Measurements from ENCODE around the gene DDX6.
"Not testable (repeated sequence)": the region's sequence is repeated elsewhere in the genome, so short reads cannot be mapped to it uniquely, and the experiment has no call there.

The DDX6 gene

GRCh38 chr11:118786657-118787056 lies 4.3 kb downstream of the DDX6 start:
- no peak overlapping the region for H2BK120ac ChIP-seq (ENCODE audit: low read depth, low read length)
- no peak overlapping the region for H4K8ac ChIP-seq (ENCODE audit: low read depth, low read length)
- no peak overlapping the region for H2AK5ac ChIP-seq (ENCODE audit: low read length)
- H3K27me3 ChIP-seq (ENCODE audit: insufficient read depth, low read length, poor library complexity), result no peaks in the 10 kb centered on the region
- no CpG with 5 or more reads among the region's 2 CpGs for WGBS (ENCODE audit: extremely low coverage, insufficient coverage, low lambda C conversion rate)
- H3K18ac ChIP-seq (ENCODE audit: low read length), result no peak overlapping the region
- no peak overlapping the region for H3K56ac ChIP-seq (ENCODE audit: low read length)
- H3K36me3 ChIP-seq (ENCODE audit: control insufficient read depth, insufficient read depth, low read length), result no peaks in the 10 kb centered on the region
- no peak overlapping the region for H2BK5ac ChIP-seq (ENCODE audit: low read length)
- no peaks in the 10 kb centered on the region for H3K79me1 ChIP-seq (ENCODE audit: low read length)
- no peak overlapping the region for H3K4me2 ChIP-seq (ENCODE audit: low read length)
- no peak overlapping the region for H3K4ac ChIP-seq (ENCODE audit: low read depth, low read length)
- no peak overlapping the region for H3K23ac ChIP-seq (ENCODE audit: low read length)
- no peak overlapping the region for H4K5ac ChIP-seq (ENCODE audit: low read length)
- no peaks in the 10 kb centered on the region for H3K4me1 ChIP-seq (ENCODE audit: control insufficient read depth, low read depth, low read length)
- H3K4me3 ChIP-seq (ENCODE audit: low read length), result no peak overlapping the region
- no peak overlapping the region for H3K27ac ChIP-seq (ENCODE audit: low read depth, low read length)
- H2BK15ac ChIP-seq (replicated peaks; ENCODE audit: low read depth), result no peak overlapping the region
- H3K9ac ChIP-seq (ENCODE audit: low read length), result no peak overlapping the region
- no peak for DNase-seq
- H3K79me2 ChIP-seq (ENCODE audit: control insufficient read depth, insufficient read depth, low read length), result peaks cover 73% of the 10 kb centered on the region

- DNase-seq, result no peak
- no peak overlapping the region for H3K27ac ChIP-seq (ENCODE audit: low read depth, low read length)
These were observed 5.6 kb downstream of the DDX6 start for GRCh38 chr11:118785362-118785761.

GRCh38 chr11:118783724-118784495 lies 7.1 kb downstream of the DDX6 start:
- Histone ChIP-seq H2BK120ac (ENCODE audit: low read depth, low read length) (no peak overlapping the region), H3K9ac (ENCODE audit: low read length) (no peak overlapping the region), H3K79me2 (ENCODE audit: control insufficient read depth, insufficient read depth, low read length) (peaks cover 60% of the 10 kb centered on the region), H3K4me1 (ENCODE audit: control insufficient read depth, low read depth, low read length) (no peaks in the 10 kb centered on the region), H3K36me3 (ENCODE audit: control insufficient read depth, insufficient read depth, low read length) (peaks cover 3% of the 10 kb centered on the region), H3K79me1 (ENCODE audit: low read length) (no peaks in the 10 kb centered on the region), H3K4me3 (ENCODE audit: low read length) (no peak overlapping the region), H3K27ac (ENCODE audit: low read depth, low read length) (no peak overlapping the region), H3K56ac (ENCODE audit: low read length) (no peak overlapping the region), H3K4me2 (ENCODE audit: low read length) (no peak overlapping the region), H3K23ac (ENCODE audit: low read length) (no peak overlapping the region), H2BK15ac (replicated peaks; ENCODE audit: low read depth) (no peak overlapping the region), H3K4ac (ENCODE audit: low read depth, low read length) (no peak overlapping the region), H2AK5ac (ENCODE audit: low read length) (no peak overlapping the region), H3K27me3 (ENCODE audit: insufficient read depth, low read length, poor library complexity) (no peaks in the 10 kb centered on the region), H2BK5ac (ENCODE audit: low read length) (no peak overlapping the region), H4K5ac (ENCODE audit: low read length) (no peak overlapping the region), H4K8ac (ENCODE audit: low read depth, low read length) (no peak overlapping the region), H3K18ac (ENCODE audit: low read length) (no peak overlapping the region)
- no peak for DNase-seq
- no CpG with 5 or more reads among the region's 8 CpGs for WGBS (ENCODE audit: extremely low coverage, insufficient coverage, low lambda C conversion rate)

More at GRCh38 chr11:118785362-118785761, 5.6 kb downstream of the DDX6 start:
- peaks cover 3% of the 10 kb centered on the region for H3K36me3 ChIP-seq (ENCODE audit: control insufficient read depth, insufficient read depth, low read length)
- no peak overlapping the region for H3K9ac ChIP-seq (ENCODE audit: low read length)
- H3K23ac ChIP-seq (ENCODE audit: low read length), result no peak overlapping the region
- no CpG with 5 or more reads among the region's 3 CpGs for WGBS (ENCODE audit: extremely low coverage, insufficient coverage, low lambda C conversion rate)
- peaks cover 72% of the 10 kb centered on the region for H3K79me2 ChIP-seq (ENCODE audit: control insufficient read depth, insufficient read depth, low read length)
- no peak overlapping the region for H3K4me2 ChIP-seq (ENCODE audit: low read length)
- H3K79me1 ChIP-seq (ENCODE audit: low read length), result no peaks in the 10 kb centered on the region
- no peak overlapping the region for H2BK15ac ChIP-seq (replicated peaks; ENCODE audit: low read depth)
- H3K27me3 ChIP-seq (ENCODE audit: insufficient read depth, low read length, poor library complexity), result no peaks in the 10 kb centered on the region
- no peak overlapping the region for H2BK5ac ChIP-seq (ENCODE audit: low read length)
- H4K5ac ChIP-seq (ENCODE audit: low read length), result no peak overlapping the region
- no peak overlapping the region for H3K4me3 ChIP-seq (ENCODE audit: low read length)
- no peak overlapping the region for H2BK120ac ChIP-seq (ENCODE audit: low read depth, low read length)
- no peak overlapping the region for H3K56ac ChIP-seq (ENCODE audit: low read length)
- no peak overlapping the region for H3K4ac ChIP-seq (ENCODE audit: low read depth, low read length)
- H4K8ac ChIP-seq (ENCODE audit: low read depth, low read length), result no peak overlapping the region
- no peak overlapping the region for H2AK5ac ChIP-seq (ENCODE audit: low read length)
- H3K4me1 ChIP-seq (ENCODE audit: control insufficient read depth, low read depth, low read length), result no peaks in the 10 kb centered on the region
- H3K18ac ChIP-seq (ENCODE audit: low read length), result no peak overlapping the region

- H3K36me3 ChIP-seq (ENCODE audit: control insufficient read depth, insufficient read depth, low read length), result not testable (repeated sequence)
These were observed 7.6 kb downstream of the DDX6 start for GRCh38 chr11:118783324-118783723.

GRCh38 chr11:118778898-118779297 lies 12.1 kb downstream of the DDX6 start:
- Histone ChIP-seq H3K36me3 (ENCODE audit: control insufficient read depth, insufficient read depth, low read length) (peaks cover 10% of the 10 kb centered on the region), H3K4me3 (ENCODE audit: low read length) (no peak overlapping the region), H3K23ac (ENCODE audit: low read length) (no peak overlapping the region), H4K5ac (ENCODE audit: low read length) (no peak overlapping the region), H2BK5ac (ENCODE audit: low read length) (no peak overlapping the region), H3K9ac (ENCODE audit: low read length) (no peak overlapping the region), H2AK5ac (ENCODE audit: low read length) (no peak overlapping the region), H3K4ac (ENCODE audit: low read depth, low read length) (no peak overlapping the region), H3K56ac (ENCODE audit: low read length) (no peak overlapping the region), H3K79me2 (ENCODE audit: control insufficient read depth, insufficient read depth, low read length) (peaks cover 63% of the 10 kb centered on the region), H3K79me1 (ENCODE audit: low read length) (peaks cover 9% of the 10 kb centered on the region), H3K27me3 (ENCODE audit: insufficient read depth, low read length, poor library complexity) (no peaks in the 10 kb centered on the region), H3K27ac (ENCODE audit: low read depth, low read length) (no peak overlapping the region), H3K4me2 (ENCODE audit: low read length) (no peak overlapping the region), H3K4me1 (ENCODE audit: control insufficient read depth, low read depth, low read length) (no peaks in the 10 kb centered on the region), H3K18ac (ENCODE audit: low read length) (no peak overlapping the region), H2BK120ac (ENCODE audit: low read depth, low read length) (no peak overlapping the region), H4K8ac (ENCODE audit: low read depth, low read length) (no peak overlapping the region), H2BK15ac (replicated peaks; ENCODE audit: low read depth) (no peak overlapping the region)
- no peak for DNase-seq
- no CpG with 5 or more reads among the region's 5 CpGs for WGBS (ENCODE audit: extremely low coverage, insufficient coverage, low lambda C conversion rate)

More at GRCh38 chr11:118783324-118783723, 7.6 kb downstream of the DDX6 start:
- H3K27ac ChIP-seq (ENCODE audit: low read depth, low read length); H4K5ac ChIP-seq (ENCODE audit: low read length); H2AK5ac ChIP-seq (ENCODE audit: low read length); H3K4me2 ChIP-seq (ENCODE audit: low read length); H3K4ac ChIP-seq (ENCODE audit: low read depth, low read length); H3K4me3 ChIP-seq (ENCODE audit: low read length); H3K23ac ChIP-seq (ENCODE audit: low read length); H3K4me1 ChIP-seq (ENCODE audit: control insufficient read depth, low read depth, low read length); H2BK5ac ChIP-seq (ENCODE audit: low read length); H3K18ac ChIP-seq (ENCODE audit: low read length); H3K56ac ChIP-seq (ENCODE audit: low read length); DNase-seq; H2BK120ac ChIP-seq (ENCODE audit: low read depth, low read length); H4K8ac ChIP-seq (ENCODE audit: low read depth, low read length); H3K79me1 ChIP-seq (ENCODE audit: low read length); H3K27me3 ChIP-seq (ENCODE audit: insufficient read depth, low read length, poor library complexity); H2BK15ac ChIP-seq (replicated peaks; ENCODE audit: low read depth); H3K9ac ChIP-seq (ENCODE audit: low read length): not testable (repeated sequence)
- no CpG with 5 or more reads among the region's 5 CpGs for WGBS (ENCODE audit: extremely low coverage, insufficient coverage, low lambda C conversion rate)
- H3K79me2 ChIP-seq (ENCODE audit: control insufficient read depth, insufficient read depth, low read length), result peaks cover 59% of the 10 kb centered on the region

GRCh38 chr11:118774032-118774431 lies 16.9 kb downstream of the DDX6 start:
- WGBS (ENCODE audit: extremely low coverage, insufficient coverage, low lambda C conversion rate), result no CpG with 5 or more reads among the region's 4 CpGs
- Histone ChIP-seq H3K27ac (ENCODE audit: low read depth, low read length) (no peak overlapping the region), H4K5ac (ENCODE audit: low read length) (no peak overlapping the region), H2BK120ac (ENCODE audit: low read depth, low read length) (no peak overlapping the region), H3K4ac (ENCODE audit: low read depth, low read length) (no peak overlapping the region), H3K36me3 (ENCODE audit: control insufficient read depth, insufficient read depth, low read length) (peaks cover 10% of the 10 kb centered on the region), H2BK5ac (ENCODE audit: low read length) (no peak overlapping the region), H2BK15ac (replicated peaks; ENCODE audit: low read depth) (no peak overlapping the region), H3K18ac (ENCODE audit: low read length) (no peak overlapping the region), H3K23ac (ENCODE audit: low read length) (no peak overlapping the region), H3K4me2 (ENCODE audit: low read length) (no peak overlapping the region), H3K4me3 (ENCODE audit: low read length) (no peak overlapping the region), H2AK5ac (ENCODE audit: low read length) (no peak overlapping the region), H4K8ac (ENCODE audit: low read depth, low read length) (no peak overlapping the region), H3K9ac (ENCODE audit: low read length) (no peak overlapping the region), H3K27me3 (ENCODE audit: insufficient read depth, low read length, poor library complexity) (no peaks in the 10 kb centered on the region), H3K79me2 (ENCODE audit: control insufficient read depth, insufficient read depth, low read length) (peaks cover 74% of the 10 kb centered on the region), H3K79me1 (ENCODE audit: low read length) (peaks cover 10% of the 10 kb centered on the region), H3K56ac (ENCODE audit: low read length) (no peak overlapping the region), H3K4me1 (ENCODE audit: control insufficient read depth, low read depth, low read length) (no peaks in the 10 kb centered on the region)
- no peak for DNase-seq
